Measurements from ENCODE around the gene COL23A1. TPM values are rescaled to one million over a fixed set of nuclear protein-coding genes. Genes with fewer than 3 reads are reported as not detected.

Gene COL23A1
- total RNA-seq, 4 donors from 2014 or later, result 2.5 to 3.4 (median 3.0) TPM

- WGBS, 2 donors, result 95 to 97% methylated on average over 9 of the region's 9 CpGs
- no peak for TF ChIP-seq CTCF (IDR thresholded peaks at IDR 0.05)
- TF ChIP-seq POLR2A (IDR thresholded peaks at IDR 0.05), result no peak
- no peak for DNase-seq (ENCODE audit: low spot score in 2 of 2)
- intact Hi-C loops (cut with DNase I; ENCODE audit: low total_unique reads), result no loop called here
- no peak overlapping the region for H3K4me3 ChIP-seq (ENCODE audit: low read depth, poor library complexity, severe bottlenecking)
Observed at GRCh38 chr5:178479261-178479660, 110.9 kb downstream of the COL23A1 start.

GRCh38 chr5:178478370-178478769 lies 111.8 kb downstream of the COL23A1 start:
- intact Hi-C loops (cut with DNase I; ENCODE audit: low total_unique reads), result no loop called here
- DNase-seq (ENCODE audit: low spot score in 2 of 2), result no peak
- no peak for TF ChIP-seq CTCF (IDR thresholded peaks at IDR 0.05)
- no peak for TF ChIP-seq POLR2A (IDR thresholded peaks at IDR 0.05)
- H3K4me3 ChIP-seq (ENCODE audit: low read depth, poor library complexity, severe bottlenecking), result no peak overlapping the region
- WGBS, 2 donors, result 24 to 28% methylated on average over 5 of the region's 5 CpGs

- 33 to 48% methylated on average over 8 of the region's 8 CpGs for WGBS, 2 donors
- no peak for DNase-seq (ENCODE audit: low spot score in 2 of 2)
- intact Hi-C loops (cut with DNase I; ENCODE audit: low total_unique reads), result no loop called here
- H3K4me3 ChIP-seq (ENCODE audit: low read depth, poor library complexity, severe bottlenecking), result no peak overlapping the region
- no peak for TF ChIP-seq POLR2A (IDR thresholded peaks at IDR 0.05)
- no peak for TF ChIP-seq CTCF (IDR thresholded peaks at IDR 0.05)
Observed at GRCh38 chr5:178477802-178478201, 112.4 kb downstream of the COL23A1 start.

- intact Hi-C loops (cut with DNase I; ENCODE audit: low total_unique reads), result no loop called here
- TF ChIP-seq POLR2A (IDR thresholded peaks at IDR 0.05) (no peak), CTCF (IDR thresholded peaks at IDR 0.05) (no peak)
- WGBS, 2 donors, result 44 to 51% methylated on average over 12 of the region's 12 CpGs
- no peak overlapping the region for H3K4me3 ChIP-seq (ENCODE audit: low read depth, poor library complexity, severe bottlenecking)
- DNase-seq (ENCODE audit: low spot score in 2 of 2), result no peak
Observed at GRCh38 chr5:178476972-178477754, 113.0 kb downstream of the COL23A1 start.

- DNase-seq (ENCODE audit: low spot score in 2 of 2), result peak in 1 of 2 donors; percentile 75
- WGBS, 2 donors, result 90 to 93% methylated on average over 8 of the region's 8 CpGs
Observed at GRCh38 chr5:178476531-178476930, 113.7 kb downstream of the COL23A1 start.

More at GRCh38 chr5:178476531-178476930, 113.7 kb downstream of the COL23A1 start:
- no peak for TF ChIP-seq POLR2A (IDR thresholded peaks at IDR 0.05)
- no peak for TF ChIP-seq CTCF (IDR thresholded peaks at IDR 0.05)
- intact Hi-C loops (cut with DNase I; ENCODE audit: low total_unique reads), result no loop called here
- no peak overlapping the region for H3K4me3 ChIP-seq (ENCODE audit: low read depth, poor library complexity, severe bottlenecking)

All from lower leg skin (tissue), 4 donors.